Measurements from ENCODE around the gene WFIKKN2. TPM values are rescaled to one million over a fixed set of nuclear protein-coding genes. Genes with fewer than 3 reads are reported as not detected.

The WFIKKN2 gene, protein sequence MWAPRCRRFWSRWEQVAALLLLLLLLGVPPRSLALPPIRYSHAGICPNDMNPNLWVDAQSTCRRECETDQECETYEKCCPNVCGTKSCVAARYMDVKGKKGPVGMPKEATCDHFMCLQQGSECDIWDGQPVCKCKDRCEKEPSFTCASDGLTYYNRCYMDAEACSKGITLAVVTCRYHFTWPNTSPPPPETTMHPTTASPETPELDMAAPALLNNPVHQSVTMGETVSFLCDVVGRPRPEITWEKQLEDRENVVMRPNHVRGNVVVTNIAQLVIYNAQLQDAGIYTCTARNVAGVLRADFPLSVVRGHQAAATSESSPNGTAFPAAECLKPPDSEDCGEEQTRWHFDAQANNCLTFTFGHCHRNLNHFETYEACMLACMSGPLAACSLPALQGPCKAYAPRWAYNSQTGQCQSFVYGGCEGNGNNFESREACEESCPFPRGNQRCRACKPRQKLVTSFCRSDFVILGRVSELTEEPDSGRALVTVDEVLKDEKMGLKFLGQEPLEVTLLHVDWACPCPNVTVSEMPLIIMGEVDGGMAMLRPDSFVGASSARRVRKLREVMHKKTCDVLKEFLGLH
- total RNA-seq: under 0.01 and 0.09 TPM in 2 replicates

DNA sequence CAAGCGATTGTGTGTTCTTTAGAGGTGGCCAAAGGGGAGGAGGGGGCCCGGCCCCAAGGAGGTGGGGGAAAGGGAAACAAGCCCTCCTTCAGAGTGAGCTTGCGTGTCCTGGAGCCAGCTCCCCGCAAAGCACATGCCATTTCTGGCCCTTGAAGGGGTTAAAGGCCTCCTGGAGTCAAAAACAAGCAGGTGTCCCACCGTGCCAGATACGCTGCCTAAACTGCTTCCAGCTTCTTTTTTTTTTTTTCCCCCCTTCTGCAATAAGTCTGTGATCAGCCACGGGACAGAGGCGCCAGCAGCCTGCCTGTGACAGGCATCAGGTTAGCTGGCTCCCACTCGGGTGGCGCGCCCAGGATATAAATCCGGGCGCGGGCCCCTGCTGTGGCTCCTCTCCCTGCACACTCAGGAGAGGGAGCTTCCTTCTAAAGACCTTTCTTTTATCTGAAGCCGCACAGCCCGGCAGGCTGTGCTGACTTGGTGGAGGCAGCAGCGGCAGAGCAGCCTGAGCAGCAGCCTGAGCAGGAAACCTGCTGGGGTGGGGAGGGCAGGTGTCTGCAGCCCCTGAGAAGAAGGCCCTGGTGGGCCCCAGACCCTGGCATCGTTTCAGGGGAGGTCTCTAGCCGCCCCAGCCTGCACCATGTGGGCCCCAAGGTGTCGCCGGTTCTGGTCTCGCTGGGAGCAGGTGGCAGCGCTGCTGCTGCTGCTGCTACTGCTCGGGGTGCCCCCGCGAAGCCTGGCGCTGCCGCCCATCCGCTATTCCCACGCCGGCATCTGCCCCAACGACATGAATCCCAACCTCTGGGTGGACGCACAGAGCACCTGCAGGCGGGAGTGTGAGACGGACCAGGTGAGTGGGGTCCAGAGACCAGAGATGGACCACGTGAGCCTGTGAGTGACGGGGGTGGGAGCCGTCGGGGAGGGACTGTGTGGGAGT is at the start of gene WFIKKN2:
WFIKKN2 (plus strand) TSS at position 286 of the 934 bp plus-strand sequence; CDS start at position 638, 352 bp downstream.

DNA sequence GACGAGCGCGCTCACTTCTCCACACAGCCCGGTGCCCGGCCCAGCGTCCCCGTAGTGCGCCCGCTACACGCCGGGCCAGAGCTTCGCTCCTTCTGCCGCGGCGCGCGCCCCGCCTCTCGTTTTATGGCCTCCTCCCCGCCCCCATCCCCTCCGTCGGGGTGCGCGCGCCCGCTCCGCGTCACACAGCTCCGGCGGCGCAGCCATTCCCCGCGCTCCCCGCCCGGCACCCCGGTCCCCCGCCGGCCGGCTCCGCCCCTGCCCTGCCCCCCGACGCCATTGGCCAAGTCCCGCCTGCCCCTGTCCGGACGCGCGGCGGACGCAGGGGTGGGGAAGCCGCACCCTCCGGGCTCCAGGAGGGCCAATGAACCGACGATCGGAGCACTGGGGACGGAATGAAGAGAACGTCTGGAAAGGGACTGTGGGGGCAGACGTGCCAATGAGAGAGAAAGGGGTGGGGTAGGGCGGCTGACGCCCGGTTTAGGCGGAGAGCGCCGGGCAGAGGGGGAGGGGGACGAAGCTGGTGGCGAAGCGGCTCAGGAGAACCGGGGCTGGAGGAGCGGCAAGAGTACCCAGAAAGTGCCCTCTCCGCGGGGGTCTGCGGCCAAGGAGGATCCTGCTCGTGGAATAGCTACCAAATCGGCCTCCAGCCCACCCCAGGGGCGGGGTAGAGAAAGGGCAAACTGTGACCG is 31.0 kb downstream of the WFIKKN2 start, which contains the start of gene TOB1:
TOB1 (minus strand) TSS at position 94 of the 689 bp plus-strand sequence. CDS start 2,337 bp downstream, outside the sequence.

Other genes with a start within 250 kb of the WFIKKN2 start
- gene ABCC3, start 200.7 kb upstream of the WFIKKN2 start, total RNA-seq: 17.1 and 23.8 TPM in 2 replicates
- 18.9 and 25.5 TPM in 2 replicates for gene ANKRD40, start 127.7 kb upstream of the WFIKKN2 start, total RNA-seq
- 17.4 and 23.1 TPM in 2 replicates for gene LUC7L3, start 116.0 kb upstream of the WFIKKN2 start, total RNA-seq
- gene ANKRD40CL, start 68.1 kb upstream of the WFIKKN2 start, total RNA-seq: not detected in 2 replicates
- gene TOB1, start 30.8 kb downstream of the WFIKKN2 start, total RNA-seq: 7.8 and 11.7 TPM in 2 replicates